AG04449 (cell line): ENCODE results near the gene IFI16.

Source experiments
- CTCF ChIA-PET: fragments of 350-600 bp; formaldehyde crosslinking; extraction: SDS; loops from one replicate; lab custom pipeline; 2021; ENCODE audit warnings: antibody characterized with exemption; lab: Yijun Ruan, JAX
- POLR2A ChIA-PET: fragments of 400-600, 350-600 bp; formaldehyde crosslinking; extraction: SDS; loops from one replicate; lab custom pipeline; 2020; ENCODE audit warnings: antibody characterized with exemption, inconsistent platforms; lab: Yijun Ruan, JAX
- DNase-seq: peaks from one replicate; pipeline ENCODE4 v3.0.0-alpha.2; 2010; ENCODE audit warnings: low read depth, low spot score
- H3K4me3 ChIP-seq: 2 replicates; pipeline ENCODE4 v1.5.1; 2011; ENCODE audit warnings: low read depth, mild to moderate bottlenecking, control low read depth, low read length
- CTCF ChIP-seq: IDR thresholded peaks from one replicate; pipeline ENCODE4 v1.5.1; 2011; ENCODE audit warnings: mild to moderate bottlenecking, moderate library complexity, low read length, control low read depth, inconsistent platforms; ENCODE audit not compliant: insufficient read depth; ENCODE audit errors: missing control alignments

Gene IFI16

GRCh38 chr1:159055181-159055641 is 45.5 kb downstream of the IFI16 start:
- ChIA-PET POLR2A (no interaction called here), CTCF (interaction anchor here (1.1 to 1.2 kb wide), 2 partner anchors 16 to 18 kb away, joined by 3 to 5 read pairs; no protein-coding TSS in a partner anchor)
- no peak overlapping the region for H3K4me3 ChIP-seq
- TF ChIP-seq CTCF: no peak
- no peak for DNase-seq

GRCh38 chr1:159056069-159056698 is 46.5 kb downstream of the IFI16 start:
- no peak for DNase-seq
- no peak overlapping the region for H3K4me3 ChIP-seq
- no peak for TF ChIP-seq CTCF
- POLR2A ChIA-PET: no interaction called here
- CTCF ChIA-PET: interaction anchor here (1.1 to 1.2 kb wide), 3 partner anchors 15 to 853 kb away, joined by 3 to 5 read pairs (median 3); no protein-coding TSS in a partner anchor

- ChIA-PET CTCF (interaction anchor here (1.0 to 1.4 kb wide), 2 partner anchors 10 to 13 kb away, joined by 3 to 4 read pairs; no protein-coding TSS in a partner anchor), POLR2A (no interaction called here)
- H3K4me3 ChIP-seq: no peak overlapping the region
- no peak for TF ChIP-seq CTCF
- no peak for DNase-seq
Observed at GRCh38 chr1:159058751-159059150, 49.0 kb downstream of the IFI16 start.

GRCh38 chr1:159065106-159065505 is 55.4 kb downstream of the IFI16 start:
- TF ChIP-seq CTCF: no peak
- ChIA-PET CTCF (no interaction called here), POLR2A (no interaction called here)

GRCh38 chr1:159066108-159066507 is 56.4 kb downstream of the IFI16 start:
- ChIA-PET POLR2A (no interaction called here), CTCF (no interaction called here)
- no peak for DNase-seq
- H3K4me3 ChIP-seq: no peak overlapping the region
- no peak for TF ChIP-seq CTCF

More at GRCh38 chr1:159065106-159065505, 55.4 kb downstream of the IFI16 start:
- no peak for DNase-seq
- no peak overlapping the region for H3K4me3 ChIP-seq
